ENCODE data around the gene CNRIP1. TPM values are rescaled to one million over a fixed set of nuclear protein-coding genes. Genes with fewer than 3 reads are reported as not detected.

The CNRIP1 gene
- total RNA-seq, 1 donor = not detected

DNA sequence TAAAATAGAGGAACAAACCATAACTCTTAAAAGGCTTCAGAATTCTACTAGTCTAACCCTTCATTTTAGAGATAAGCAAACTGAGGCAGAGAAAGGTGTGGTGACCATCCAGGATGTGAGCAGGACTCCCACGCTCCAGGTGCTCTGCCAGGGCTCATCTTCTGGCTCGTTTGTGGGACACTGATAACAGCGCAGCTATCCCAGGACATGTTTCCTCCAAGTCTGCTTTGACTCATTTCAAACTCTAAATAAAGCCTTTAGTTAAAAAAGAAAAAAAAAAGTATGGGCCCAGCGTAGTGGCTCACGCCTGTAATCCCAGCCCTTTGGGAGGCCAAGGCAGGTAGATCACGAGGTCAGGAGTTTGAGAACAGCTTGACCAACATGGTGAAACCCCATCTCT, 28.4 kb downstream of the CNRIP1 start:
- Histone ChIP-seq H3K4me3 (ENCODE audit: low read length) (no peak overlapping the region), H3K4me1 (ENCODE audit: insufficient read depth, low read length) (peaks cover 12% of the 10 kb centered on the region), H3K9me3 (ENCODE audit: low read depth, low read length) (no peaks in the 10 kb centered on the region), H3K27me3 (ENCODE audit: insufficient read depth, low read length) (no peaks in the 10 kb centered on the region)

DNA sequence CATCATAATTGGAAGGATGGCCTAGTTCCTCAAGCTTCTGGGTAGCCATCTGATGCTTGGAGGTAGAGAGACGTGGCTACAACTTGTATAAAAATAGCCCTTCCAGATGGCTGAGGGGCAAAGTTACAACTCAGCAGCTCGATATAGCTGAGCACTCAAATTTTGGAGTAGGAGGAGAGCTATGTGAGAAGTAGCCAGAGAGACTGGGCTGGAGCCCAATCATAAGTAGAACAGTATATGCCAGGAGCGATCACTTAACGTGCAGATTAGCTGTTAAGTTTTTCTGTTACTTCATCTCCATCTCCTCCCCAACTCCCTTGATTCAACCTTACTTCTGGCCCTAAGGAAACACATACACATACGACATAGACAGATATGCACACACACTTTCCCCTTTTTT, 28.8 kb downstream of the CNRIP1 start:
- peaks cover 12% of the 10 kb centered on the region for H3K4me1 ChIP-seq (ENCODE audit: insufficient read depth, low read length)
- H3K9me3 ChIP-seq (ENCODE audit: low read depth, low read length) = no peaks in the 10 kb centered on the region
- no peaks in the 10 kb centered on the region for H3K27me3 ChIP-seq (ENCODE audit: insufficient read depth, low read length)
- no peak overlapping the region for H3K4me3 ChIP-seq (ENCODE audit: low read length)

DNA sequence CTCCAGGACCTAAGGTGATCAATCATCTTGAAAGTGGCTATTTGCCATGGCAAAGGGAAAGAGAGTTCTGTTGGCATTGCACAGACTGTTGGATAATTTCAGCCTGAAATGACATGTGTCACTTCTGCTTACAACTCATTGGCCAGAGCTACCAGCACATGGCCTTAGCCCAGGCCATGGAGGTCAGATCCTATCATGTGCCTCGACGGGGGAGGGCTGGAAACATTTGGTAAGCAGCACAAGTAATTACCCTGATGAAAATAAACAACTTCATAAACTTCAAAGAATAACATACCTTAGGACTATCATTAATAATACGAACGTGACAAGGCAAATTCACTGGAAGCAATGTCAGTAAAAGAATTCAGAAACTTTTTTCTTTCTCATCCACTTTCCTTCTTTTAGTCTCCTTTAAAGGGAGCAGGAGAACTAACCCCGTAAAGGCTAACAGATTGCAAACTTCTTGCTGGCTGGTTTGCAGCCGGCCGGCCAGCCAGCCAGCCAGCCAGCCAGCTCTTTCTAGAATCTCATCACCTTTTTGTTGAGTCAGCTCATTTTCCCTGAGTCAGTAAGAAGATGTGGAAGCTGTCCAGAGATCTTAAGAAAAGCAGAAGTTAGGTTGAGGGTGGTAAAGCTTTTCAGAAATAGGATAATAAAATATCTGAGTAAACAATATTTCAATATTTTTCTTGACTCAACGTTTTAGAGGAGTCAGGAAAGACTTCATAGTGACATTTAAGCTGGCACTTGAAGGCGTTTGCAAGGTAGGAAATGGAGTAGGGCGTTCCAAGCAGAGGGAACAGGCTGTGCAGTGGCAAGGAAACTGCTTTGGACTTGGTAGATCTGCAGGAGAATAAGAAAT, 31.9 kb downstream of the CNRIP1 start:
- H3K27me3 ChIP-seq (ENCODE audit: insufficient read depth, low read length) = no peaks in the 10 kb centered on the region
- H3K4me3 ChIP-seq (ENCODE audit: low read length) = no peak overlapping the region
- peaks cover 12% of the 10 kb centered on the region for H3K4me1 ChIP-seq (ENCODE audit: insufficient read depth, low read length)
- no peaks in the 10 kb centered on the region for H3K9me3 ChIP-seq (ENCODE audit: low read depth, low read length)

DNA sequence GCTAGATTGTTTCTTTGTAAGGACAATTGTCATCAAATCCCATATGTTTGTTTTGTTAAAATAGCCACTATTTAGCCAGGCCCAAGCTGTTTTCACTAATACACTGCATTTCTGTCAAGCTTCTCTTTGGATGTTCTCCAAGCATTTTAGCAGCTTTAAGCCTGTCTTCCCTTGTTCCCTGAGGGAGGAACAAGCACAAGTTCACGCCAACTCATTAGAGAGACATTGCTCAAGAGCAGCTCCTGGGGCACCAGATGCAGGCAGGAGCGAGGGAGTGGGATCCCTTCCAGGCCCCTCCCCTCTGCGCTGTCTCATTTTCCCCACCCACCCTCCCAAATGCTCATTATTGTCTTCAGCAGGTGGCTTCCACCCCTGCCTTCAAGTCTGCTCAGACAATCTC, 34.9 kb downstream of the CNRIP1 start:
- Histone ChIP-seq H3K4me1 (ENCODE audit: insufficient read depth, low read length) (peaks cover 12% of the 10 kb centered on the region), H3K27me3 (ENCODE audit: insufficient read depth, low read length) (no peaks in the 10 kb centered on the region)

DNA sequence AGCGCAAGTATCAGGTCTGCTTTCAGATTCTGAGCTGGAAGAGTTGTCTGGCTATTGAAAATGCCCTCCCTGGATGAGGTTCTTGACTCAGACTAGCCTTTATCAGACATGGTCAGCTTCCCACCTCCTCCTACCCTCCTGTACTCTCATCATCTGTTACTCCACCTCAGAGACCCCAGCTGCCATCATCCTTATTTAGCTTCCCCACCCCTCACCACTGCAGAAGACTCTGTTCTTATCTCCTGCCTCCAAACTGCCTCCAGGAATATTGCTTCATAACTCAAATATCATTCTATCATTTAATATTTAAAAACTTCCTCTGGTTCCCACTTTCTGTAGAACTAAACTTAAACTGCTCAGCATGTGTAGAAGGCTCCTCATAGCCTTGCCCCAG, 36.3 kb downstream of the CNRIP1 start:
- peaks cover 12% of the 10 kb centered on the region for H3K4me1 ChIP-seq (ENCODE audit: insufficient read depth, low read length)
- H3K4me3 ChIP-seq (ENCODE audit: low read length) = no peak overlapping the region
- no peaks in the 10 kb centered on the region for H3K9me3 ChIP-seq (ENCODE audit: low read depth, low read length)
- no peaks in the 10 kb centered on the region for H3K27me3 ChIP-seq (ENCODE audit: insufficient read depth, low read length)

More for the DNA sequence above, 34.9 kb downstream of the CNRIP1 start:
- Histone ChIP-seq H3K9me3 (ENCODE audit: low read depth, low read length) (no peaks in the 10 kb centered on the region), H3K4me3 (ENCODE audit: low read length) (no peak overlapping the region)

DNA sequence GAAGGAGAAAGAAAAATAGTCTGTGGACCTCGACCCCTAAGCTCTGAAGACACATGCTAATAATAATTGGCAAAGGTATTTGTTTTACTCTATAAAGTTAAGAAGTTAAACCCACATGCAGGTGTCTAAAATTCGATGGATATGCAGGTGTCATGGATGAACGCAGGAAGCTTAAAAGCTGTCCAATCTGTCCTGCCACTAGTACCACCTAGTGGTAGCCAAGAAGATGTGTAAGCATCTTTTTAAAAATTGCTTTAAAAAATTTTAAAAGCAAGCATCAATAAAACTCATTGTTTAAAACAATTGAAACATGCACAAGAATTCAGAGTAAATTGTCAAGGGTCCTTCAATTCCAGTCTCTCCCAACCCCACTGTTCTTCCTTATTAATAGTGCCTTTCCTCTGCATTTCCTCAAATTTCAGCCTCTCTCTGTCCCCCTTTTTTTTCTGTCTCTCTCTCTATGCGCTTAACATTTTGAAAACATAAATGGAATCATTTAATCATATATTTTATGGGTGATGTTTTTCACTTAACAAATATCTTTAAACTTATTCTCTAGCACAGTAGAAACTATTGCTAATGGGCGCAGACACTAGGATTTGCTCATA, 36.8 kb downstream of the CNRIP1 start:
- Histone ChIP-seq H3K4me1 (ENCODE audit: insufficient read depth, low read length) (peaks cover 7% of the 10 kb centered on the region), H3K9me3 (ENCODE audit: low read depth, low read length) (no peaks in the 10 kb centered on the region), H3K4me3 (ENCODE audit: low read length) (no peak overlapping the region), H3K27me3 (ENCODE audit: insufficient read depth, low read length) (no peaks in the 10 kb centered on the region)

DNA sequence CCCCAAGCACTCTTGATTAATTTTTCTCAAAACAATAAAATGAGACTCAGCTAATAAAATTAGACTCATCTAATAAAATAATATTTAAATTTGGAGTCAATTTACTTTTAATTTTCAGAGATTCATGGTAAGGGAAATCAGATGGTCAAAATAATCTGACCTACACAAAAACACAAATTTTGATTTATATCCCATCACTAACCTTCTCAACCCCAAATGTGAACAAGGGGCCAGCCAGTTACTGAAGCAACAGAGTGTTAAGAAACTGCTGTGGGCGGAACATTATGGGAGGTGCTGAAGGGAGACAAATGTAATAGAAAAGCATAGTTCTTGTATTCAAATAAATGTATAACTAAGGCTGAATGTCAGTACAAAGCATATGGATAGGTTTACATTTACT, 39.0 kb downstream of the CNRIP1 start:
- H3K27me3 ChIP-seq (ENCODE audit: insufficient read depth, low read length) = no peaks in the 10 kb centered on the region
- H3K4me3 ChIP-seq (ENCODE audit: low read length) = no peak overlapping the region
- H3K4me1 ChIP-seq (ENCODE audit: insufficient read depth, low read length) = no peaks in the 10 kb centered on the region
- H3K9me3 ChIP-seq (ENCODE audit: low read depth, low read length) = no peaks in the 10 kb centered on the region

DNA sequence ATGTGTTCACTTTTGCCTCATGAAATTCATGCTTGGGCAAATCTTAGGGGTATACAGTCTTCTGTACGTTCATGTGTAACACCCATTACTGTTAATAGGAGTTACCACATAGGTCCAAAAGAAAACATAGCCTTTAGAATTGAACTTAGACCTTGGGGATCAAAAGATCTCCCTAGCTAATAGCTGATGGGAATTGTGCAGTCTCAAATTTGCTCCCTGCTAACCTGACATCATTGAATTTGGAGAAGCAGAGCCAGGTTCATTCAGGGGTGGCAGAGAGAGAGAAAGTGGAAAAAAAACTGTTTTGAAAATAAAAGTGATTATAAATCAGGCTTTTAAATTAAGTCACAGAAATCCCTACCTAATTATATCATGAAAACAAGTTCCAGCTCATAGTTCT, 39.4 kb downstream of the CNRIP1 start:
- H3K4me1 ChIP-seq (ENCODE audit: insufficient read depth, low read length) = no peaks in the 10 kb centered on the region
- H3K27me3 ChIP-seq (ENCODE audit: insufficient read depth, low read length) = no peaks in the 10 kb centered on the region
- no peaks in the 10 kb centered on the region for H3K9me3 ChIP-seq (ENCODE audit: low read depth, low read length)
- no peak overlapping the region for H3K4me3 ChIP-seq (ENCODE audit: low read length)

DNA sequence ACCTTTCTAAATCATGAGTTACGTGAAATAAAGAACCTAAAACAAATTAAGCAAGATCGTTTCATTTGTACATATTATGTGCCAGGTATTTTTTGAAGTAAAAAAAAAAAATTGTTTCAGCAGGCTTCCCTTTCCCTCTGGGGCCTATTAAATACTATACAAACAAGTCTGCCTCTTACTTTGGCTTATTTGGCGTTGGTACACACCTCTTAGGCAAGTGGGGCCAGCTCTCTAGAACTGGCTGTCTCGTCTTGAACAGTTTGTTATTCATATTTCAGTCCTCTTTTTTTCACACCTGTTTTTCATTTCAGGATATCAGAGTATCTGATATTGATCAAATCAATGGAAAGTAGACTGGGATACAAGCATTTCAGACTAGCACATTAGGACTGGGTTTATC, 40.1 kb downstream of the CNRIP1 start:
- no peaks in the 10 kb centered on the region for H3K9me3 ChIP-seq (ENCODE audit: low read depth, low read length)
- H3K4me3 ChIP-seq (ENCODE audit: low read length) = no peak overlapping the region
- H3K4me1 ChIP-seq (ENCODE audit: insufficient read depth, low read length) = no peaks in the 10 kb centered on the region
- H3K27me3 ChIP-seq (ENCODE audit: insufficient read depth, low read length) = no peaks in the 10 kb centered on the region

DNA sequence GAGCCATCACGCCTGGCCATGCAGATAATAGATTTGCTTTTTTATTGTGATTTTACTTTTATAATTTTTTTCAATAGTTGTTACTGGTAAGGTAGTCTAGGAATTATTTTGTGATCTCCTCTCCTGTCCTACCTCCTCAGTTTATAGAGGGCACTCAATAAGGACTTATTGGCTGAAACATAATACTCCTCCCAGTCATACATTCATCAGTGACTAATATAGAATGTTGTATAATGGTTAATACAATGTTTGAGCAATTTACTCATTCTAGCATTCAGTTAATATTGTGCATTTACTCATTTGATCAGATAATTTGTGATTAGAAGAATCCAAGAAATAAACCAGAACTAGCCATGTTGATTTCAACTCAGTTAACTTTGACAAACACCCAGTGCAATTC, 41.6 kb downstream of the CNRIP1 start:
- Histone ChIP-seq H3K9me3 (ENCODE audit: low read depth, low read length) (no peaks in the 10 kb centered on the region), H3K4me3 (ENCODE audit: low read length) (no peak overlapping the region), H3K4me1 (ENCODE audit: insufficient read depth, low read length) (peaks cover 2% of the 10 kb centered on the region), H3K27me3 (ENCODE audit: insufficient read depth, low read length) (no peaks in the 10 kb centered on the region)

DNA sequence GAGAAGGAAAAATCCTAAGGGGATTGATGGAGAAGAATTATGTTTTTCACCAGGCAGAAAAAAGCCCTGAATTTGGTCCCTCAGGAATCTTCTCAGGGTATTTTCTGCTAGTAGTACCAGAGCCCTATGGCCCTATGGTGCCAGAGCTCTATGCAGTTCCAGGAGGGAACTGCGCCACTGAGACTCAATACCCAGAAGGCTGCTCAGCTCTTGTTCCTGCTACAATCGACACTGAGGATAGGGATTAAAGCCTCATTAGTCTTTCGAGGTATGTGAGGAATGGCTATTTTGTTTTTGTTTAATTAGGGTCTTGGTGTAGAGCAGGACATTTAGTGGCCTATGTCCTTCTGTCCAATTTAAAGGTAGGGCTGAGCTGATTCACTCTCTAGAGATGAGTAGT, 45.7 kb downstream of the CNRIP1 start:
- Histone ChIP-seq H3K4me1 (ENCODE audit: insufficient read depth, low read length) (peaks cover 12% of the 10 kb centered on the region), H3K4me3 (ENCODE audit: low read length) (no peak overlapping the region), H3K27me3 (ENCODE audit: insufficient read depth, low read length) (no peaks in the 10 kb centered on the region), H3K9me3 (ENCODE audit: low read depth, low read length) (no peaks in the 10 kb centered on the region)

DNA sequence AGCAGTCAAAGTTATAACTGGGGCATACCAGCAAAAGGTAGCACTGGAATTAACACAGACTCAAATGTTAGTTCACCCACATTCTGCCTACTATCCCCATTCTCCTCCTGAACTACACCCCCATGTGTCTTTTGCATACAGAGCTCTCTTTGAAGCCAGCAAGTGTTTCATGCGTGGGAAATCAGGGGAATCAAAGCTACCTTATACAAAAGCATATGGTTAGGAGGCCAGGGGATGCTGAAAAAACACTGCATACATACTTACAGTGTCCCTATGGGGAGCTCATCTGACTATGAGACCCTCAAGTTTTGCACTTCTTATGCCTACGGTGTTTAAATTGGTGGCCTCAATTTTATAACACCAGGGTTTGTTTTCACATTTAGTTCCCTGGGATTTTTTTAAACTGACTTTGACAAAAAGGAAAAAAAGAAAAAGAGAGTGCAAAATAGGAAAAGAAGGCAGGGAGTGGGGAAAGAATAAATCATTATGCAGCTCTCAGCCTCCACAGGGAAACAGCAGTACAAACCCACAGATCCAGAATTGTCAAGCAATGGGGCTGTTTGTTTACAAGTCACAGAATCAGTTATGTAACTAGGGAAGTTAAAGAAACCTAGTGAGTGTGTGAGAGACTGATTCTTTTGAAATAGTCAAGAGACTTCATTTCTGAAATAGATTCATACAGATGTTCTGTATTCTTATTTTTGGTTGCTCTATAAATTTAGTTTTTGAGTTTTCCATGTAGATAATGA, 47.3 kb downstream of the CNRIP1 start:
- Histone ChIP-seq H3K4me3 (ENCODE audit: low read length) (no peak overlapping the region), H3K4me1 (ENCODE audit: insufficient read depth, low read length) (peaks cover 12% of the 10 kb centered on the region), H3K27me3 (ENCODE audit: insufficient read depth, low read length) (no peaks in the 10 kb centered on the region), H3K9me3 (ENCODE audit: low read depth, low read length) (no peaks in the 10 kb centered on the region)

DNA sequence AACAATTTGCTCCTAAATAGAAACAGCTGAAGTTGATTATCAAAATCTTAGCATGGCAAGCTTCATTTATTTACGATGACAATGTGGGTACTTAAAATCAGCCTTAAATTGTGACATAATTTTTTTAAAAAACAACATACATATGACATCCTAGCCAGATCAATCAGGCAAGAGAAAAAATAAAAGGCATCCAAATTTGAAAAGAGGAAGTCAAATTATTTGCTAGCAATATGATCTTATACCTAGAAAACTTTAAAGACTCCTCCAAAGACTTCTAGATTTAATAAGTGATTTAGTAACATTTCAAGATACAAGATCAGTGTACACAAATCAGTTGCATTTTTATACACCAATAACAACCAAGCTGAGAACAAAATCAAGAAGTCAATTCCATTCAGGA, 53.1 kb downstream of the CNRIP1 start:
- no peaks in the 10 kb centered on the region for H3K4me1 ChIP-seq (ENCODE audit: insufficient read depth, low read length)
- no peaks in the 10 kb centered on the region for H3K9me3 ChIP-seq (ENCODE audit: low read depth, low read length)
- H3K4me3 ChIP-seq (ENCODE audit: low read length) = no peak overlapping the region
- H3K27me3 ChIP-seq (ENCODE audit: insufficient read depth, low read length) = no peaks in the 10 kb centered on the region

DNA sequence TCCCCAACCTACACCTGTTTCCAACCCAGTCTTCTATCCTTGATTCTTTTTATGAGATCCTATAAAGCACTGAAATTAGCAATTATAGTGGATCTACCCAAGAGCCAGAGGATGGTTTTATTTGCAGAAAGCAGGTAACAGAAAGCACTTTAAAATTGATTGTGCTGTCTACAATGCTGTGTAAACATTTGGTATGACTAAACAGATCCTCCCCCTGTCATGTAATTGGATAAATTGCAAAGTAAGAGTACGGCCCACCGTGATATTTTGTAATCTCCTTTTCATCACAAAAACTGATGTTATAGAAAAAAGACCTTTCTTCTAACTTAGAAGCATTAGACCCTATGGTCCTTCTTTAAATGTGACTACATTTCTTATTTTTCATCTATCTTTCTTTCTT, 56.1 kb downstream of the CNRIP1 start:
- no peaks in the 10 kb centered on the region for H3K4me1 ChIP-seq (ENCODE audit: insufficient read depth, low read length)
- no peaks in the 10 kb centered on the region for H3K9me3 ChIP-seq (ENCODE audit: low read depth, low read length)
- H3K27me3 ChIP-seq (ENCODE audit: insufficient read depth, low read length) = no peaks in the 10 kb centered on the region
- H3K4me3 ChIP-seq (ENCODE audit: low read length) = no peak overlapping the region

DNA sequence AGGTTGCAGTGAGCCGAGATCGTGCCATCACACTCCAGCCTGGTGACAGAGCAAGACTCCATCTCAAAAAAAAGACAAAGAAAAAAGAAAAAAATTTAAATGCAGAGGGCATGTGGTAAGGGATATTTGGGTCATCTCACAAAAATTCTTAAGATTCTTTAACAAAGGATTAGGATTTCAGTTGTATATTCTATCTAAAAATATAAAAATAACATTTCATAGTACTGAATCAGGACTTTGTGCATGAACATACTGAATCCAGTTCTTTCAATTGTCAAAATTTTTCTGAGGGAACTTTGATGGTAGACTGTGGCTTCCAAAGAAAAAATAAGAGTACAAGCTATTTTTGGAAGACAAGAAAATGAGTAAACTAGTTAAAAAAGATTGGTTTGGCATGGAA, 60.9 kb downstream of the CNRIP1 start:
- Histone ChIP-seq H3K9me3 (ENCODE audit: low read depth, low read length) (no peaks in the 10 kb centered on the region), H3K27me3 (ENCODE audit: insufficient read depth, low read length) (no peaks in the 10 kb centered on the region), H3K4me3 (ENCODE audit: low read length) (no peak overlapping the region), H3K4me1 (ENCODE audit: insufficient read depth, low read length) (peaks cover 12% of the 10 kb centered on the region)

All from mononuclear cell (primary cell).